Nucleus accumbens (tissue), 56 donors: Measurements from ENCODE around the gene ADGB.

ENCODE experiments used
- DNase-seq, 56 donors: peaks; one replicate each; lab custom pipeline; 2025; lab: John Stamatoyannopoulos, UW

ADGB gene

DNA sequence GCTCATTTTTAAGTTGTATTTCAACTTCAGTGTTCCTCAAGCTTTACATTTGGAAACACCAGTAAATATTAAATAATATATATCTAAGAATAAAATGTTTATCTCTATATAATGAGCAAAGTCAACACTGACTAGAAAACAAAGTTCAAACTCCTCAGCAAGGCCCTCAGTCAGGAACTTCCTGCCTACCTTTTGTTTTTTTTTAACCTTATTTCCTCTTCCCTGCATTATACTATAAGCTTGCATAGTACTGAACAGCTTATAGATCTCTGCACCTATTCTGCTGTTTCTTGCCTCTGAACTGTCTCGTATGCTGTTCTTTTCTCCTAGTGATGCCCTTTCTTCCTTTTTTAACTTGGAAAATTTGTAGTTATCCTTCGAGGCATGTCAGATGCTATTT, 29.6 kb downstream of the ADGB start:
- DNase-seq, result no peak

DNA sequence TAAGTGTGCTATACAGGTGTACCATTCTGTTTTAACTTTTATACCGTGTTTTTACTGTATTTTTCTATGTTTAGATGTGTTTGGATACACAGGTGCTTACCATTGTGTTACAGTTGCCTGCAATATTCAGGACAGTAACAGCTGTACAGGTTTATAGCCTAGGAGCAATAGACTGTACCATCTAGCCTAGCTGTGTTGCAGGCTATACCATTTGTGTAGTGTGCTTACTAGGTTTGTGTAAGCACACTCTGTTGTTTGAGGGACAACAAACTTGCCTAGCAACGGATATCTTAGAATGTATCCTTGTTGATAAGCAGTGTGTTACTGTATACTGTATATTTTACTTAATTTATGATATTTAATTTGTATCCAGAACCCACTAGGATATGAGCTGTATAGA, 35.2 kb downstream of the ADGB start:
- DNase-seq, result no peak

DNA sequence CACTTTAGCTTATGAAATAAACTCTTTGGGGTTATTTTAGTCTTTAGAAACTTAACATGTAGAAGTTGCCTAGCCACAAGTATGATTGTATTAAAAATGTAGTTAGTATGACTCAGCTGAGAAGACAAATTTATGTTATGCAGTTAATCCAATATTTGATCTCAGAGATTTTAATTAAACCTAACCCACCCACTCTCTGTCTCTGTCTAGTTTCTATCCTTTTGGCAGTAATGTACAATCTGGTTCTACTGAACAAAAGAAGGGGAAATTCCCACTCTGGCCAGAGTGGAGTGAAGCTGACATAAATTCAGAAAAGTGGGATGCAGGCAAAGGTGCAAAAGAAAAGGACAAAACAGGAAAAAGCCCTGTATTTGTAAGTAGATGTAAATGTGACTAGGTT, 36.4 kb downstream of the ADGB start:
- no peak for DNase-seq

DNA sequence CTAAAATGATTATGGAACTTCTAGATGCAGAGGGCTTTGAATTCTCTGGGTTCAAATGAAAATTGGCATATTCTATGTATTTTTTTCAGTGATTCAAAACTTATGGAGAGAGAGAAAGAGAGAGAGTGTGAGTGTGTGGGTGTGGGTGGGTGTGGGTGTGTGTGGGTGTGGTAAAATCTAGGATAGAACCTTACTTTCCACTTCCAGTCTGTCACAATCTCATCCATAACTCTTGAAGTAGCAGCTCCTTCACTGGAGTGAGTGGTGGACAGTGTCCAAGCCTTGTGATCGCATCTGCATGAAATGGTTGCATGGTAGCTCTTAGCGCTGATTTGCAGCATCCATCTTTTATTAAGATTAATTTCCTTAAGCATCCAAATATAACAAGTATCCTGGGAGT, 37.7 kb downstream of the ADGB start:
- no peak for DNase-seq

DNA sequence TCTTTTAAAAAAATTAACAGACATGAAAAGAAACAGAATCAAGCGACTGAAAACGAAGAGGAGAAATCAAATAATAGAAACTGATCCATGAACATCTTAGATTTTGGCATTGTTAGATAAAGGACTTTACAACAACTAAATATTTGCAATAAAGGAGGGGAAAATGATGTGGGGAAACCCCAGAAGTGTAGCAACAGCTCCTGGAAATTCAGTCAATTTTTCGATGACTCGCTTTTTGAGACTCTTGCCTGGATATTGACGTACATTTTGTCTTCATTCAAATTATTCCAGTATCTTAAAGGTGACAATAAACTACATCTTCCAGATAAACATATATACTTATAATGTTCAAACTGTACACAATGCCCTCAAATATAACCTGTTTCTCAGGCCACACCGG, 44.1 kb downstream of the ADGB start:
- no peak for DNase-seq

DNA sequence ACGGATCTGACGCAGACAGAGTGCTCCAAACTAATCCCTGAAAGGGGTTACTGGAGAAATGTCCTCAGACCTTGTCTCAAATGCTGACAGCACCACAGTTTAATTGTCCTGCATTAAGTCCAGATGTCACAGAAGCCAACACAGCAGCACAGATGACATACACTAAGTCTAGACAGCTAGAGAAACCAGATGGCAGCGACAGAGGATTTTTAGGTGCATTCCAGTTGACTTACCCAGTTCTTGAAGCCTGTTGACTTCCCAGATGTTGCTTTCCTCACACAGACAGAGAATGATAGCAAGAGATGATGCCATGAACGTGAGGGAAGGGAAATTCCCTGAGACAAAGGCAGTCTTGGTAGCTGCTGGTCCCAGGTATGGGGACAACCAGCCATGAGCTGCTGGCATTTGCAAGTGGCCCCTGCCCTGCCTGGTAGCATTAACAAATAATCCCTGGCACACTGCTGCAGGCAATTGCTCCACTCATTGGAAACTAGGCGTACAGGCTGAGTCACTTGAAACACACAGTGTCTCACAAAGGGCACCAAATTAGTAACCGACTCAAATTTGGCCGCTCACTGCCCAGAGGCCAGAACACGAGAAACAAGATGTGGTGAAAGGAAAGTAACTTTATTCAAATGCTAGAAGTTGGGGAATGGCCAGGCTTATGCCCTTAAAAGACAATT, 52.2 kb downstream of the ADGB start:
- DNase-seq, result peak in 1 of 56 donors; percentile 2

DNA sequence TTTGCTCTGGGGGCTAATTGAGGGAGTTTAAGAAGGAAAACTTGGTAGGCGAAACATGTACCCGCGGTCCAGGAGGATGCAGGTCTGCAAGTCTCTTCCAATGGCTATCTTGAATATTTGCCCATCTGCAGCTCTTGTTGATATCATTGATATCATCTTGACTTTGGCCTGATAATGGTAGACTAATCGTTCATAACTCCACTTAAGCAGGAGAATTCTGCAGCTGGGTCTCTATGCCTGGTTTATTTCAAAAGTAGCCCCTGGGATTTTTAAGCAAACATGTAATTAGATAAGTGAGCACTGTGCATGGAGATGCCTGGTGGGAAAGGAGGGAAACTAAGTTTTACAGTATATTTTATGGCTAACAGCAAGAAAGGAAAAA, 52.7 kb downstream of the ADGB start:
- no peak for DNase-seq

DNA sequence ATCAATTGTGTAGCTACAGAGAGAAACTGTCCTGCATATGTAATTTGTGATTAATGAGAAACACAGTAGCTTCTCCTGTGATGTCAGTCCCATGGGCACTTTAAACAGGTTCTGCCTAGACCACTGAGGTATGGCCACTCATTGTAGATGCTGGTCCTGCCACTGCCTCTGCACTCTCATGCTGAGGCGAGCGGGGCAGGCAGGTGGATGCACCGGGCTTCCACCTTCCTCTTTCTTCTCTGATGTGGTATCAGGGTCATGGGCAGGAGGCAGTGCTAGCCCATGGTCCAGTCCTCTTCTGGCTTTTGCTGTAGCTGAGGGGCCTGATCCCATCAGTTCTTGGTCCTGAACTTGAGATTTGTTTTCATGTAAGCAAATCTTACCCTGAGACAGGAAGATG, 58.7 kb downstream of the ADGB start:
- DNase-seq, result no peak

DNA sequence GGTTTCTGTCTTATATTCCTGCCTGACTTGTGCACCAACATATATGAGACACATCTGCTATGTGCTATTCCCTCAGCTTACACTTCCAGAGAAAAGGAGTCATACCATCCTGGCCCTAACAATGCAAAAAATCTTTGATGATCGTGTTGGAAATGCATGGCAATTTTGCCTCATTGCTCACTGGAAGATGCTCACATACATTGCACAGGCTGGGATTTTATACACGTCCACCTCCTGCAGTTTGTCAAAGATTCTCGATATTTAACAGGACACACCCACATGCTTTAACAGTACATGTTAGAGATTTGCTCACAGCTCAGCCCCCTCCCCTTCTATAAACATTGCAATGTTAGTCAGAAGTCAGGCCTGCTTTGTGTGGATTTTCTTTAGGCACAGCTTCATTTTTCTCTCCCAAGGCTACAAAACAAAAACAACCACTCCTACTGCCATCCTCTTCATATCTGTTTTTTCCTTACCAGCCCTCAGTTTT, 66.1 kb downstream of the ADGB start:
- no peak for DNase-seq

DNA sequence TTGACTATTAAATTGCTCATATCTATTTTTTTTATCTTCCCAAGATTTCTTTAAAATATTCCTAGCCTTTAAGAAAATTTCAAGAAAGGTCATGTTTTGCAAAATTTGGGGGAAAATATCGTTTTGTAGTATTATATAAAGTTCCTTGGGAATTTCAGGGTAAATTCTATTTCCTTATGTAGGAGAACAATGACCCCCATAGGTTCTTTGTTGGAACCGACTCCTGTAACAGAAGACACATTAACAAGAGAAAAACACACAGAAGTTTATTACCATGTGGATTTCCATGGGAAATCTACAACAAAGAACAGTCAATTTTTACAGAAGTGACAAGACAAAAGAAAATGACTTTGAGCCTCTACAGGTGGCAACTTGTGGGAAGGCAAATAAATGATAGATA, 68.1 kb downstream of the ADGB start:
- DNase-seq, result no peak

DNA sequence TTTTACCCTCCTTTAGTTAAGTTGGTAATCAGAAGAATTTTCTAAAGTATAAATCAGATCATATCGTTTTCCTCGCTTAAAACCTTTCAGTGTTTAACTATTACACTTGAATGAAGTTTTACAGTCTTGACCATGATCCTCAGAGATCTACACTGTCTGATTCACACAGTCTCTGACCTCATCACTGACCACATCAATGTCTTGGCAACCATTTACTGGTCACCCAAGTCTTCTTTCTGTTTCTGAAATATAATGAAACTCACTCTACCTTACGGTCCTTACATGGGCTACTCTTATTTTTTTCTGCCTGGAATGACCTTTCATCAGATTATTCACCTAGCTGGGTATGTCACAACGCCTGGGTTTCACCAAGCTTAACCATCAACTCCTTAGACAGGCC, 71.4 kb downstream of the ADGB start:
- no peak for DNase-seq

DNA sequence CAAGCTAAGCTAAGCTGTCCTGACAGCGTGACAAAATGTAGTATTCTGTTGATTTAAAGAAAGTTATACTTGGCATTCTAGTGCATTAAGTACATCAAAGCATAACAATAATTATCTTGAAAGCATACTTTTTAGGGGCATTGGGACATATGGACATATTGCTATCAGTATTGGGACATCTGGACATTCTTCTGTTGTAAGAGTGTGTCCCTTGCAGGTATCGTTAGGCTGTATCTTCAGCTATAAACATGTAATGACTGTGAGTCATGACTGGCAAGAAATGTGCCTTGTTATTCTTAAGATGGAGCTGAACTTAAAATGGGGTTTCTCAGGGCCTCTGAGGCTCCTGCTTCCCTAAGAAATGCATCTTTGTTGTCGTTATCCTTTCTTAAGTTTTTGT, 74.3 kb downstream of the ADGB start:
- DNase-seq, result no peak

DNA sequence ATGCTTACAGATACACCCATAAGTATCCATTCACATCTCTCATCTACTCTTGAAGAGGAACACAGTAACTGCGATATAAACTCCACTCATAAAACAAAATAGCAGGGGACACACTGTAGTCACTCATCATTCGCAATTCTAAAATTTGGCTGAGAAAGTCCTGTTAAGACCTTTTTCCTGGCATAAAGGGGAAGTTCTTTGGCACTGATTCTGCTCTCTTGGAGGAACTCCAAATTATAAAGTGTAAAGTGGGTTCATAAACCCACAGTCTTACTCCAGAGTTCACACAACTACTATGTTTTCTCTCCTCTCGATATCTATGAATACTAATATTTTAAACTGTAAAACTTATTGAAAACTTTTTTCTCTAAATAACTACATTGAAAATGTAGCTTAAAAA, 80.6 kb downstream of the ADGB start:
- DNase-seq, result no peak

DNA sequence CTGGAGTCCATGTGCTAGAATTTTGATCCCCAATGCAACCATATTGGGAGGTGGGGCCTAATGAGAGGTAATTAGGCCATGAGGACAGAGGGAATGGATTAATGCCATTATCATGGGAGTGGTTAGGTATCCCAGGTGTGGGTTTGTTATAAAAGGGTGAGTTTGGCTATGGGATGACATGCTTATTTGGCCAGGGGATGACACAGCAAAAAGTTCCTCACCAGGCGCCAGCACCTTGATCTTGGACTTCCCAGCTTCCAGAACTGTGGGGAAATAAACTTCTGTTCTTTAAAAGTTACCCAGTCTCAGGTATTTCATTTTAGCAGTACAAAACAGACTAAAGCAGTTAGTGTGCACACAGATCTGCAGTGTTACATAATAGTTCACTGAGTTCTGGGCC, 84.1 kb downstream of the ADGB start:
- no peak for DNase-seq

DNA sequence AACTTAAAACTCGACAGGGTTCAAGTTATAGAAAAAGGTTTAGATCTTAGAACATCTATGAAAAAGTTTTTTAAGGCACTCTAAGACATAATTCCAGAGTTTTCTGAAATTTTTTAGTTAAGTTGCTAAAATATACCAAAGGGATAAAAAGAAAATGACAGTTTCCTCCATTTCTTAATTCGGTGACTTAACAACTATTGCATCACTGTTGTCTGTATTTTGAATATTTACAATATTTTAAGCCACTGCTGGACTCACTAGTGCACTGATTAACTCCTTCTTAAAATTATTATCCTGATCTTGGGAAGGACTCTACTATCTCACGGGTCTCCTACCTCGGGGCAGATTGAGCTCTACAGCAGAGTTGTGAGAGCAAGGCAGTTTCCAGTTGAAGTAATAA, 91.0 kb downstream of the ADGB start:
- no peak for DNase-seq

DNA sequence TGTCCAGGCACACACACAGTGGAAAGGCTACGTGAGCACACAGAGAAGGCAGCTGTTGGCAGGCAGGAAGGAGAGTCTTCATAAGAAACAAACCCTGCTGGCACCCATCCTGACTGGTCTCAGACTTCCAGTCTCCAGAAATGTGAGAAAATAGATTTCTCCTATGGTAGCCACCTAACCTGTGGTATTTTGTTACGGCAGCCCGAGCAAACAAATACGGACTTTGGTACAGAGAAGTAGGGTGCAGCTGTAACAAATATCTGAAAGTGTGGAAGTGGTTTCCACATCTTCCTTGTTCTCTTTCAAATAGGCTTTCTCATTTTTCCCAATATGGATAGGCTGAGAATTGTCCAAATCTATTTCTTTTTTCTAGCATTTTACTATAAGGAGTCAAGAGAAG, 94.6 kb downstream of the ADGB start:
- no peak for DNase-seq

DNA sequence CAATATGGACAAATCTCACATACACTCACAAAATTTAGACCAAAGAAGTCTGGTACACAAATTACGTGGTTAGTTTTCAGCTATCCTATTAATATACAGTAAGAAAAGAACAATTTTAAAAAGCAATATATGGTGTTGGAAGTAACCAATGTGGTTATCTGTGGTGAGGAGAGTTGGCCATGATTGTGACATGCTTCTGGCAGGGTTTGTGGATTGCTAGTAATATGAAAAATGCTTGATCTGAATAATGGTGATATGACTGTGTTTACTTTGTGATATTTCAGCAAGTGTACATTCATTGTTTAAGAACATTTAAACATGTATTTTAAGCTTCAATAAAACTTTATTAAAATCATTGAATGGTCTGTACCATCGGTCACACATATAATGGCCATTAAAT, 99.1 kb downstream of the ADGB start:
- DNase-seq, result no peak

DNA sequence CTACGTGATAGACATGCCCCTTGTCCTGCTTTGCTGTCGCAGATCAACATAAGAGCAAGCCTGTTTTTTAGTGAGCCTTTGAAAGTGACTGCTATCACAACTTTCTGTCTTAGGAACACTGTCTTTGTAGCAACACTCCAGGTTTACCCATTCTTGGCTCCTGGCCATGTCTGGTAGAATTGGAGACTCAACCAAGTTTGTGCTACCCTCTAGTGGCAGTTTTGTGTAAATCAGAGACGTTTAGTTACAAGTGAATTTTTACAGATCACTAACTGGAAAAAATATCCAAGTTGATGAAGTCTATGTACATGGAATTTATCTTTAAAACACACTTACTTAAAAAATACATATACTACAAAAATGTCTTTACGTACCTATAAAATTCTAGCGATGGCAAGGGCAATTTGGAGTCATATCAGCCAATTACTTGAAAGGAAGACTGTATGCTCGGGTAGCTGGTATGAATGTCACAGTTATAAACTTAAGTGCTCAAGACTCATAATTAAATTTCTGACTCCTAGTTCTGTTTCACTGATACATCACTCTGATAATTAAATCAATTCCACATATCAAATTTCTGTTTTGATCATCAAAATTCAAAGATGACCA, 101.4 kb downstream of the ADGB start:
- DNase-seq, result peak in 50 of 56 donors; percentile 0 to 82 (median 30)

DNA sequence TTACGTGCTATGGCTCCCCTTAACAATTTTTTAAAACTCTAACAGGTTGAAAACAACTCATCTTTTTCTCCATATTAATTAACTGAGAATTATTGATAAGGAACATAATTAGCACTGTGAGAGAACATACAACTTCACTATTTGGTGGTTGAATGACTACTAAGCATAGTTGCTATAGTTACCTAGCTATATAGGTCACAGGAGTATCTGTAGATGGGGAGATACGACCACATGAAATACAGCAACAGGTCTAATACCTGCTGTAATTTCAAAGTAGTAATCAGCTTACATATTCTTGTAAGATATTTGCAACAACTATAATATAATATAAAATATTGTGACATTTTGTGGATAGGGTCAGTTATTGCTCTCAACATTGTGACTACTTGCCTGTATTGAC, 102.9 kb downstream of the ADGB start:
- no peak for DNase-seq

DNA sequence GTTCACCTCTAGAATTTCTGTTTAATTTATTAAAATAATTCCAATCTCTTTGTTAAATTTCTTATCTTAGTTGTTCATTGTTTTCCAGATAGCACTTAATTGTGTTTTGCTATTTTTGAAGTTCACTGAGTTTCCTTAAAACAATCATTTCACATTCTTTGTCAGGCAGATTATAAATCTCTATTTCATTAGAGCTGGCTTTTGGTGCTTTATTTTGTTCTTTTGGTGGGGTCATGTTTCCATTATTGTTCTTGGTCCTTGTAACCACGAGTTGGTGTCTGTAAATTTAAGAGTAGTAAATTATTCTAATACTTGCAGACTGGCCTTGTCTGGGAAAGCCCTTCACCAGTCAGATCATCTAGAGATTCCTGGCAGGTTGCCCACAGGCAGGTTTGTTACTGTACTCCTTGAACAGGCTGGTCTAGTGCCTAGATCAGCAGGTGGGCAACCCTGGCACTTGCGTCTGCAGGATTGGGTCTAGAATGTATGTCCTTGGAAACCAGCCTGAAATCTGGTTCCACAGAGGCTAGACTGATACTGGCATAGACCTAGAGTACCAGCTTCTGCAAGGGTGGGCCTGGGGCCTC, 110.4 kb downstream of the ADGB start:
- peak in 1 of 56 donors; percentile 1 for DNase-seq

DNA sequence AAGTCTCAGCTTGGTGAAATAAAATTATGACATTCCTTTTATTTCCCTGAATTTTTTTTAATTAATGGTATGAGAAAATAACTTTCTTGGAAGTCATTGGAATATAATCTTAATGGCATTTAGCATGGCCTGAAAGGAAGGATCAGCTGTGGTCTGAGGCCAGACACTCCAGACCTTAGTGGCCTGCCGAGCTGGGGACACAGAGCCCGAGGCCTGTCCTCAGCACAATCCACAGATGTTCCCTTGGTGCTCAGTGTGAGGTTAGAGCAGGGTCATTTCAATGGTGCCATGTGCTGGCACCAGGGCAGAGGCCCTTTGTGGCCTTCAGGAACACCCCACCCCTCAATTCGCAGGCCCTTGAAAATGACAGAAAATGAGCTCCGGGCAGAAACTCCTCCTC, 120.6 kb downstream of the ADGB start:
- no peak for DNase-seq

DNA sequence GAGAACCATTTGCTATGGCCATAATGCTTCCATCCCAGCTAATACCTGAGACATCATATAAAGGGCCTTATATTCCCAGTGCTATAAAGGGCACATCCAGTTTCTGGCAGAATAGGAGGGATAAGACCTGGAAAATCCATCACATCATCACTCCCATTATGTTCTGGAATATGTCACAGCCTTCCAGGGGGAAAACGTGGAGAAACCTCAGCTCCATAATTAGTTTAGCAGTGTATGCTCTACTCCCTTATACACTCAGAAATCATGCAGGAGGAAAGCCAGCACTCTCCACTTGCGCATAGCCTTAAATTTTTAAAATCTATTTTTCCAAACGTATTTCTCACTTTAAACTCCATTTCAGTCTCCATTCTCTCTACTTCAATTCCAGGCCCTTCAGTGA, 140.9 kb downstream of the ADGB start:
- no peak for DNase-seq
